WERI-Rb-1 (cell line): ENCODE results near the gene MECP2.
"Not testable (repeated sequence)": the region's sequence is repeated elsewhere in the genome, so short reads cannot be mapped to it uniquely, and the experiment has no call there.

ENCODE experiments used
- DNase-seq: peaks from one replicate; pipeline ENCODE4 v3.0.0-alpha.2; 2020
- H3K27ac ChIP-seq: fragments of 250-450 bp; sonication (Bioruptor Pico); 2 replicates; pipeline ENCODE4 v1.5.1; 2020; ENCODE audit warnings: mild to moderate bottlenecking, moderate library complexity
- H3K27me3 ChIP-seq: fragments of 250-450 bp; sonication (Bioruptor Pico); 2 replicates; pipeline ENCODE4 v1.5.1; 2021; ENCODE audit warnings: mild to moderate bottlenecking, low read depth, moderate library complexity; ENCODE audit not compliant: insufficient read depth, severe bottlenecking
- H3K36me3 ChIP-seq: fragments of 250-450 bp; sonication (Bioruptor Pico); 2 replicates; pipeline ENCODE4 v1.5.1; 2020; ENCODE audit warnings: mild to moderate bottlenecking, moderate library complexity
- H3K4me3 ChIP-seq: 2 replicates; pipeline ENCODE4 v1.5.1; 2011; ENCODE audit warnings: low read depth, mild to moderate bottlenecking, control low read depth, low read length
- H3K9me3 ChIP-seq: fragments of 250-450 bp; sonication (Bioruptor Pico); 2 replicates; pipeline ENCODE4 v1.5.1; 2021; ENCODE audit warnings: mild to moderate bottlenecking, moderate library complexity; ENCODE audit not compliant: severe bottlenecking
- TF ChIP-seq, protein P1 (sequence below): IDR thresholded peaks from 2 replicates; pipeline ENCODE4 v1.5.1; 2011; ENCODE audit warnings: low read depth, mild to moderate bottlenecking, control low read depth, inconsistent platforms, low read length

MECP2 gene

DNA sequence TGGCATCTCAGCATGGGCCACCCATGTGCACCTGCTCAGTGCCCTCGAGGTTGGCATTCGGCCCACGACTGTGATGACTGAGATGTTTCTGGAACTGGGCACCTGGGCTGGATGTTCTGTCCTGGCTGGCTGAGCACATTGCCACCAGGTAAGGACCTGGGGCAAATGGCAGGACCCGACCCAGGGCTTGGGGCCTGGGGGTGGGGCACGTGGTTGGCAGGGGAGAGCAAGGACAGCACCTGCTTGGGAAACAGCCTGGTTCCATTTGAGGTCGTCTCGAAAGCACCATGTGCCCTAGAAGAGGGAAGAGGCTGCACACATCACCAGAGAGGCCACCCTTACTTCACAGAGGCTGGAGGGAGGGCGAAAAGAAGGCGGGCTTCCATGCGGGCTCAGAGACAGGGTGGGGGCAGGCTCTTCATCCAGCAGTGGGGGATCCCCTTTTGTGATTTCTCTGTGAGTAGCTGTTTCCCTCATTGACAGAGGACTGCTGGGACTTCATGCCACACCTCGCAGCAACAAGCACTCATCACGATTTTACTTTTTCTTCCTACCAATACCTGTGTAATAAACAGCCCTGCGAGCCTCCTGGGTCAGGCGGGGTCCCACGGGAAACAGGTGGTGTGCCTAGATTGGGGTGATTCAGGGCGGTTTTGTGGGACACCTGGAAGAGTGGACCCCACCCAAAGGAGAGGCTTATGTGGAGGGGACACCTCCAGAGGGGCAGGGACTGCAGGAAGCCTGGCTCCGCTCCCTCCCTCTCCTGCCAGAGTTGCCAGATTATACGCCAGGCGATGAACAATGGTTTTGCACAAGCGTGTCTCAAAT lies 113.0 kb downstream of the MECP2 start:
- TF ChIP-seq, protein P1, sequence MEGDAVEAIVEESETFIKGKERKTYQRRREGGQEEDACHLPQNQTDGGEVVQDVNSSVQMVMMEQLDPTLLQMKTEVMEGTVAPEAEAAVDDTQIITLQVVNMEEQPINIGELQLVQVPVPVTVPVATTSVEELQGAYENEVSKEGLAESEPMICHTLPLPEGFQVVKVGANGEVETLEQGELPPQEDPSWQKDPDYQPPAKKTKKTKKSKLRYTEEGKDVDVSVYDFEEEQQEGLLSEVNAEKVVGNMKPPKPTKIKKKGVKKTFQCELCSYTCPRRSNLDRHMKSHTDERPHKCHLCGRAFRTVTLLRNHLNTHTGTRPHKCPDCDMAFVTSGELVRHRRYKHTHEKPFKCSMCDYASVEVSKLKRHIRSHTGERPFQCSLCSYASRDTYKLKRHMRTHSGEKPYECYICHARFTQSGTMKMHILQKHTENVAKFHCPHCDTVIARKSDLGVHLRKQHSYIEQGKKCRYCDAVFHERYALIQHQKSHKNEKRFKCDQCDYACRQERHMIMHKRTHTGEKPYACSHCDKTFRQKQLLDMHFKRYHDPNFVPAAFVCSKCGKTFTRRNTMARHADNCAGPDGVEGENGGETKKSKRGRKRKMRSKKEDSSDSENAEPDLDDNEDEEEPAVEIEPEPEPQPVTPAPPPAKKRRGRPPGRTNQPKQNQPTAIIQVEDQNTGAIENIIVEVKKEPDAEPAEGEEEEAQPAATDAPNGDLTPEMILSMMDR = no peak
- no peak for DNase-seq
- no peaks in the 10 kb centered on the region for H3K9me3 ChIP-seq
- no peak overlapping the region for H3K4me3 ChIP-seq
- H3K36me3 ChIP-seq = no peaks in the 10 kb centered on the region
- no peak overlapping the region for H3K27ac ChIP-seq
- peaks cover 22% of the 10 kb centered on the region for H3K27me3 ChIP-seq

DNA sequence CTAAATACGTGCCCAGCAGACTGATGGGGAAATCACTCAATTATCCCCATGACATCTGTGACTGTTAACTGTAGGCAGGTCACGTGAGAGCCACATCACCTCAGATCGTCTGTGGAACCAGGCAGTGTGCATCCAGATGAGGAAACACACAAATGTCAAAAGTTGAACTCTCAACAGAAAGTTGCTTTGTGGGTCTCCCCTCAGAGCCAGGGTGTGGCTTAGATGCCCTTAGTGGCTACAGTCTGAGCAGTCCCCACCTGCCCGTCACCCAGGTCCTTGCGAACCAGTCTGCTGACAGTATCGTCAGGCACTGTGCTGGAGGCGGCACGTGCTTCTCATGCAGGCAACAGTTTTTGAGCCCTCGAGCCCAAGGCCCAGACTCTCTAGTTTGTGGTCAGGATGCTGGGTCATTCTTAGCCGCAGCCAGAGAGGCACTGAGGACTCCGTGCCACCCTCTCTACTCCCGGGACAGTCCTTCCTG lies 114.2 kb downstream of the MECP2 start:
- DNase-seq = no peak
- no peak overlapping the region for H3K27ac ChIP-seq
- no peak overlapping the region for H3K4me3 ChIP-seq
- H3K36me3 ChIP-seq = no peaks in the 10 kb centered on the region
- TF ChIP-seq, protein P1 = no peak
- H3K27me3 ChIP-seq = peaks cover 22% of the 10 kb centered on the region
- H3K9me3 ChIP-seq = peaks cover 3% of the 10 kb centered on the region

DNA sequence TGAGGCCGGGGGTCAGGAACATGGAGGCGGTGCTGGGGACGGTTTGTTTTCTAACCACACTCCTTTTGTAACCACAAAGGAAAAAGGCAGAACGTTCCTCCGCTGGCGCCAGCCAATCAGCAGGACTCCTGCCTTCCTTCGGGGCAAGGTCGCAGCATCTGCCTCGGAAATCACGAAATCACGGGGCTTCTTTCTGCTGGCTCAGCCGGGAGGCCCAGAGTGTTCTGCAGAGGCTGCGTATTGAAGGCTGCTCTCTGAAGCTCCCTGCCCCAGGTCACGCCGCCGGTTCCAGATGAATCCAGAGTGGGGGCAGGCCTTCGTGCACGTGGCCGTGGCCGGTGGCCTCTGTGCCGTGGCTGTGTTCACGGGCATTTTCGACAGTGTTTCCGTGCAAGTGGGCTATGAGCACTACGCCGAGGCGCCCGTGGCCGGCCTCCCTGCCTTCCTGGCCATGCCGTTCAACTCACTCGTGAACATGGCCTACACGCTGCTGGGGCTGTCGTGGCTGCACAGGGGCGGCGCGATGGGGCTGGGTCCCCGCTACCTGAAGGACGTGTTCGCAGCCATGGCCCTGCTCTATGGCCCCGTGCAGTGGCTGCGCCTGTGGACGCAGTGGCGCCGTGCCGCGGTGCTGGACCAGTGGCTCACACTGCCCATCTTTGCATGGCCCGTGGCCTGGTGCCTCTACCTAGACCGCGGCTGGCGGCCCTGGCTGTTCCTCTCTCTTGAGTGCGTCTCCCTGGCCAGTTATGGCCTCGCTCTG lies 115.6 kb downstream of the MECP2 start:
- Histone ChIP-seq H3K9me3 (peaks cover 3% of the 10 kb centered on the region), H3K27me3 (peaks cover 22% of the 10 kb centered on the region), H3K27ac (peak overlapping the region; percentile 22; the same call in 1 of the 2 replicates), H3K36me3 (no peaks in the 10 kb centered on the region), H3K4me3 (no peak overlapping the region)
- DNase-seq = no peak
- TF ChIP-seq, protein P1 = no peak

DNA sequence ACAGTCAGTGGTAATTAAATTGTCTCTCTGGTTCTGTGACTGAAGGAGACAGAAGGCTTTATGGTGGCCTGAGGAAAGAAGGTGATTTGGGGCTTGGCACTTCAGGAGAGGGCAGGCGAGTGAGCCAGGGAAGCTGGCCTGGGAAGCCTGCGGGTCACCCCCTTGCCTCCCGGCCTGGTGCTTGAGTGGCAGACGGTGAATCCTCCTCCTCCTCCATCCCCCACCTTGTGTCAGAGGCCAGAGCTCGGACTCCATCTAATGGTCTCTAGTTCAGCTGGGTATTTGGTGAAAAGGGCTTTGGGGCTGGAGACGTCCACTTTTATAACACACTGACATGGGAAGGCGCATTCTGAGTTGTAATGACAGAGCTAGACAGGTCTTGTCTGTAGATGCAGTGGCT lies 116.3 kb downstream of the MECP2 start:
- TF ChIP-seq, protein P1 = no peak
- Histone ChIP-seq H3K27ac (peak overlapping the region; percentile 22; the same call in 1 of the 2 replicates), H3K36me3 (no peaks in the 10 kb centered on the region), H3K27me3 (peaks cover 19% of the 10 kb centered on the region), H3K9me3 (peaks cover 3% of the 10 kb centered on the region), H3K4me3 (no peak overlapping the region)
- DNase-seq = no peak

DNA sequence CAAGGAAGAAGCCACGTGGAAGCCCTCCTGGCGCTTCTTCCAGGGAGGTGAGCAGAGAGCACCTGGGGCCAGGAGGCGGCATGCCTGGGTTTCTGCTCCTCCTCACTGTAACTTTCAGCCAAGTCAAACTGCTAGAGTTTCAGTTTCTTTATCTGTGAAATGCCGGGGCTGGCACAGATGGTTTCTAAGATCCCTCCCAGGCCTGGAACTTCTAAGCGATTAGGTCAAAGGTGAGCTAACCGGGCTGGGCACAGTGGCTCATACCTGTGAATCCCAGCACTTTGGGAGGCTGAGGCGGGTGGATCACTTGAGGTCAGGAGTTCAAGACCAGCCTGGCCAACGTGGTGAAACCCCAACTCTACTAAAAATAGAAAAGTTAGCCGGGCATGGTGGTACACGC lies 117.1 kb downstream of the MECP2 start:
- H3K4me3 ChIP-seq, H3K27ac ChIP-seq, H3K36me3 ChIP-seq, DNase-seq, H3K9me3 ChIP-seq: not testable (repeated sequence)
- H3K27me3 ChIP-seq = peaks cover 21% of the 10 kb centered on the region

DNA sequence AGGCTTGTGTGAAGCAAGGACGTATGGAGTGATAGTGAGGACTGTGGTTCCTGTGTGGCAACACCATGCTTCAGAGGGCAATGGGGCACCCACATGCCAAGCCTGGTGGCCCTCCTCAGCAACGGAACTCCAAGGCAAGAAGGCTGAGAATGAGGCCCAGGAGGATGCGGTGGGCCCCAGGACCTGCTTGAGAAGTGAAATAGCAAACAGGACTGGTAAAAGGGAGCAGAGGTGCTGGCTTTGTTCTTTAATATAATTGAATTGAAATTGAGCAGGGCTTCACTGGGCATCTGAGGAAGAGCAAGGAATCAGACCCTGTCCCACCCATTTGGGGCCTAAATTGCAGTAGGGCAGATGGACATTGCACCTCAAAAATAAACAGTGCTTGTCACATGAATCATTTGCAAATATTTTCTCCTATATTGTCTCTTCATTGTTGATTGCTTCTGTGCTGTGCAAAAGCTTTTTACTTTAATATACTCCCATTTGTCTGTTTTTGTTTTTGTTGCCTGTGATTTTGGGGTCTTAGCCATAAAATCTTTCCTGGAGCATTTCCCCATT lies 122.7 kb downstream of the MECP2 start:
- no peak for DNase-seq
- H3K27ac ChIP-seq = peak overlapping the region; percentile 15; the same call in 1 of the 2 replicates

More for the DNA sequence above, 122.7 kb downstream of the MECP2 start:
- Histone ChIP-seq H3K27me3 (peaks cover 5% of the 10 kb centered on the region), H3K9me3 (peaks cover 6% of the 10 kb centered on the region), H3K4me3 (no peak overlapping the region), H3K36me3 (peaks cover 13% of the 10 kb centered on the region)
- TF ChIP-seq, protein P1 = no peak
